Liver (tissue), 9 donors: Measurements from ENCODE around the gene NOL9. TPM values are rescaled to one million over a fixed set of nuclear protein-coding genes. Genes with fewer than 3 reads are reported as not detected.
A peak's percentile ranks its signal among the peaks of the same experiment; 100 is the strongest.

ENCODE experiments used
- DNase-seq: peaks from one replicate; pipeline ENCODE4 v3.0.0-alpha.2; 2017; ENCODE audit warnings: low spot score
- H3K27ac ChIP-seq, 2 donors: one replicate each; pipeline ENCODE4 v1.7.0; 2013; ENCODE audit warnings: inconsistent platforms in 2 of 2, low read length in 2 of 2, control low read depth in 1 of 2, low read depth in 1 of 2, mild to moderate bottlenecking in 1 of 2
- H3K27me3 ChIP-seq, 4 donors: one replicate each; pipeline versions ENCODE4 v1.6.1 to v1.7.0; 2013; ENCODE audit warnings: low read length in 3 of 4, inconsistent platforms in 1 of 4, mild to moderate bottlenecking in 1 of 4, moderate library complexity in 1 of 4; ENCODE audit not compliant: control insufficient read depth in 4 of 4, insufficient read depth in 4 of 4
- H3K36me3 ChIP-seq, 4 donors: one replicate each; pipeline versions ENCODE4 v1.6.1 to v1.7.0; 2013; ENCODE audit warnings: low read length in 3 of 4, mild to moderate bottlenecking in 3 of 4, low read depth in 1 of 4, moderate library complexity in 1 of 4; ENCODE audit not compliant: control insufficient read depth in 4 of 4, insufficient read depth in 3 of 4
- H3K4me1 ChIP-seq, 4 donors: one replicate each; pipeline versions ENCODE4 v1.6.1 to v1.7.0; 2013; ENCODE audit warnings: low read length in 3 of 4, mild to moderate bottlenecking in 3 of 4, moderate library complexity in 1 of 4; ENCODE audit not compliant: control insufficient read depth in 4 of 4, insufficient read depth in 4 of 4
- H3K4me3 ChIP-seq, 3 donors: one replicate each; pipeline versions ENCODE4 v1.6.1 to v1.7.0; 2013; ENCODE audit warnings: low read length in 3 of 3, control low read depth in 1 of 3, low read depth in 1 of 3, mild to moderate bottlenecking in 1 of 3
- H3K9ac ChIP-seq, 2 donors: one replicate each; pipeline ENCODE4 v1.7.0; 2013; ENCODE audit warnings: low read length in 2 of 2, mild to moderate bottlenecking in 2 of 2, moderate library complexity in 2 of 2, control low read depth in 1 of 2, low read depth in 1 of 2
- H3K9me3 ChIP-seq, 4 donors: one replicate each; pipeline versions ENCODE4 v1.6.1 to v1.7.0; 2013; ENCODE audit warnings: low read length in 3 of 4; ENCODE audit not compliant: control insufficient read depth in 4 of 4
- CTCF ChIP-seq: fragments of 150-350 bp; IDR thresholded peaks from 2 replicates; pipeline ENCODE4 v1.5.1; 2017; ENCODE audit warnings: improper control_type of control experiment, low read depth, low read length; ENCODE audit not compliant: missing input control
- FOXA1 ChIP-seq: IDR thresholded peaks from 2 replicates; pipeline ENCODE4 v1.6.1; 2016; ENCODE audit warnings: antibody characterized with exemption
- FOXA2 ChIP-seq: IDR thresholded peaks from 2 replicates; pipeline ENCODE4 v1.6.1; 2016; ENCODE audit warnings: antibody characterized with exemption
- GABPA ChIP-seq, 2 donors: IDR thresholded peaks in 1 of 2; conservative IDR thresholded peaks in 1 of 2; 2 replicates each; pipeline ENCODE4 v1.6.1; 2016; ENCODE audit warnings: antibody characterized with exemption in 2 of 2, mild to moderate bottlenecking in 1 of 2, moderate library complexity in 1 of 2
- HNF4A ChIP-seq, 2 donors: conservative IDR thresholded peaks; 2 replicates each; pipeline ENCODE4 v1.6.1; 2016; ENCODE audit warnings: antibody characterized with exemption in 2 of 2, mild to moderate bottlenecking in 2 of 2
- HNF4G ChIP-seq: IDR thresholded peaks from 2 replicates; pipeline ENCODE4 v1.6.1; 2016; ENCODE audit warnings: antibody characterized with exemption
- JUND ChIP-seq, 2 donors: IDR thresholded peaks; 2 replicates each; pipeline ENCODE4 v1.6.1; 2016; ENCODE audit warnings: antibody characterized with exemption in 2 of 2
- MAX ChIP-seq: IDR thresholded peaks from 2 replicates; pipeline ENCODE4 v1.6.1; 2016; ENCODE audit warnings: antibody characterized with exemption
- NR2F2 ChIP-seq: IDR thresholded peaks from 2 replicates; pipeline ENCODE4 v1.6.1; 2016; ENCODE audit warnings: antibody characterized with exemption
- RAD21 ChIP-seq, 2 donors: IDR thresholded peaks; 2 replicates each; pipeline ENCODE4 v1.6.1; 2016; ENCODE audit warnings: antibody characterized with exemption in 2 of 2, mild to moderate bottlenecking in 2 of 2
- REST ChIP-seq: IDR thresholded peaks from 2 replicates; pipeline ENCODE4 v1.6.1; 2016; ENCODE audit warnings: antibody characterized with exemption, mild to moderate bottlenecking
- RXRA ChIP-seq, 2 donors: IDR thresholded peaks; 2 replicates each; pipeline ENCODE4 v1.6.1; 2017 to 2018; ENCODE audit warnings: antibody characterized with exemption in 2 of 2, mild to moderate bottlenecking in 1 of 2
- SP1 ChIP-seq: IDR thresholded peaks from 2 replicates; pipeline ENCODE4 v1.6.1; 2018; ENCODE audit warnings: antibody characterized with exemption, mild to moderate bottlenecking
- YY1 ChIP-seq: IDR thresholded peaks from 2 replicates; pipeline ENCODE4 v1.6.1; 2016; ENCODE audit warnings: antibody characterized with exemption, mild to moderate bottlenecking
- ZBTB33 ChIP-seq: IDR thresholded peaks from 2 replicates; pipeline ENCODE4 v1.6.1; 2016; ENCODE audit warnings: antibody characterized with exemption
- WGBS: extraction: QIAGEN DNeasy Blood & Tissue Kit; methylation state at CpG from one replicate; pipeline ENCODE4 v1.1.7; 2013; 5-methylcytosine and 5-hydroxymethylcytosine counted together
- polyA plus RNA-seq, 2 donors: library from polyadenylated mRNA; stranded (reverse) in 1 of 2; unstranded in 1 of 2; fragments of 200-250 nt in 1 of 2; fragments of >200 nt in 1 of 2; fragmentation: Nextera tagmentation in 1 of 2; extraction: Ambion mirVana in 1 of 2; gene quantifications; one replicate each; pipeline versions ENCODE4 v1.2.1 to v1.2.3, GENCODE V29; 2013 to 2015
- total RNA-seq, 2 donors: library from RNA; depleted of rRNA; stranded (reverse); fragments of >200 nt; gene quantifications; one replicate each; pipeline ENCODE4 v1.2.3, GENCODE V29; 2014
- donor health status: healthy.
- donor health status: healthy.
- donor health status: healthy.
- donor health status: healthy.
- donor health status: healthy.

NOL9 gene
- total and polyA plus RNA-seq, 4 donors = 2.1 to 15.1 (median 9.4) TPM

GRCh38 chr1:6473156-6473555 is 81.2 kb downstream of the NOL9 start (continued):
- TF ChIP-seq NR2F2 (no peak), HNF4G (no peak), MAX (no peak)

- H3K27ac ChIP-seq = peak overlapping the region; percentile 60 to 62
- H3K9me3 ChIP-seq = no peaks in the 10 kb centered on the region
- DNase-seq = no peak
- H3K4me3 ChIP-seq = no peak overlapping the region
- peaks cover 3 to 17% (median 10%) of the 10 kb centered on the region in 4 donors for H3K4me1 ChIP-seq
- no peaks in the 10 kb centered on the region for H3K36me3 ChIP-seq
- TF ChIP-seq HNF4G (no peak), JUND (IDR thresholded peaks at IDR 0.05) (no peak), MAX (no peak), CTCF (no peak), REST (no peak), NR2F2 (no peak), HNF4A (conservative IDR thresholded peaks at IDR 0.05) (no peak), FOXA2 (no peak), RXRA (IDR thresholded peaks at IDR 0.05) (no peak), SP1 (no peak)
- no peaks in the 10 kb centered on the region for H3K27me3 ChIP-seq
- peak overlapping the region in 1 of 2 donors; percentile 33 for H3K9ac ChIP-seq
- WGBS = 79% methylated on average over 10 of the region's 10 CpGs
Measured at GRCh38 chr1:6472391-6472790, 81.9 kb downstream of the NOL9 start.

- Histone ChIP-seq H3K36me3 (no peaks in the 10 kb centered on the region), H3K27ac (peak overlapping the region; percentile 60 to 62), H3K9ac (peak overlapping the region in 1 of 2 donors; percentile 33), H3K27me3 (no peaks in the 10 kb centered on the region), H3K4me1 (peaks cover 3 to 17% (median 10%) of the 10 kb centered on the region in 4 donors), H3K9me3 (no peaks in the 10 kb centered on the region), H3K4me3 (no peak overlapping the region)
- 41% methylated on average over 7 of the region's 7 CpGs for WGBS
- DNase-seq = no peak
- peak; percentile 31 to 61 for TF ChIP-seq RXRA (IDR thresholded peaks at IDR 0.05)
- TF ChIP-seq REST = no peak
- TF ChIP-seq JUND (IDR thresholded peaks at IDR 0.05) = no peak
- TF ChIP-seq MAX = no peak
- TF ChIP-seq RAD21 (IDR thresholded peaks at IDR 0.05) = peak in 1 of 2 donors; percentile 14
- TF ChIP-seq SP1 = peak; percentile 70
- TF ChIP-seq YY1 = no peak
- TF ChIP-seq ZBTB33 = no peak
- no peak for TF ChIP-seq GABPA (IDR thresholded peaks at IDR 0.05 in 1 of 2, conservative IDR thresholded peaks at IDR 0.05 in 1 of 2)
- no peak for TF ChIP-seq FOXA1
- no peak for TF ChIP-seq NR2F2
- no peak for TF ChIP-seq CTCF
Measured at GRCh38 chr1:6471970-6472368, 82.3 kb downstream of the NOL9 start.
